BLaER1 treated with 17β-estradiol and CSF1 and Interleukin-3, amounts not matched to agents 10 nM and 100 nM (cell line): ENCODE measurements around the gene CDKN1C.

Experiments used
- H3K27ac ChIP-seq, 11 experiments: shearing (Covaris generic); formaldehyde crosslinking; 2 replicates each; pipeline ENCODE4 v1.8.1; 2022
- H3K27me3 ChIP-seq, 11 experiments: shearing (Covaris generic); formaldehyde crosslinking; 2 replicates each; pipeline ENCODE4 v1.8.1; 2022
- H3K36me3 ChIP-seq, 11 experiments: shearing (Covaris generic); formaldehyde crosslinking; 2 replicates each; pipeline ENCODE4 v1.8.1; 2022
- H3K4me1 ChIP-seq, 10 experiments: shearing (Covaris generic); formaldehyde crosslinking; 2 replicates each; pipeline ENCODE4 v1.8.1; 2022
- H3K4me2 ChIP-seq, 11 experiments: shearing (Covaris generic); formaldehyde crosslinking; 2 replicates each; pipeline ENCODE4 v1.8.1; 2022
- H3K4me3 ChIP-seq, 10 experiments: shearing (Covaris generic); formaldehyde crosslinking; 2 replicates each; pipeline ENCODE4 v1.8.1; 2022
- H3K9ac ChIP-seq, 11 experiments: shearing (Covaris generic); formaldehyde crosslinking; 2 replicates each; pipeline ENCODE4 v1.8.1; 2022
- H3K9me3 ChIP-seq, 11 experiments: shearing (Covaris generic); formaldehyde crosslinking; replicated peaks in 1 of 11; 2 replicates each; pipeline ENCODE4 v1.8.1; 2022
- H4K20me1 ChIP-seq, 11 experiments: shearing (Covaris generic); formaldehyde crosslinking; 2 replicates each; pipeline ENCODE4 v1.8.1; 2022
- Cebpa-rat ChIP-seq, 11 experiments: shearing (Covaris generic); IDR thresholded peaks; 2 replicates each; pipeline ENCODE4 v1.8.1; 2022

CDKN1C gene

DNA sequence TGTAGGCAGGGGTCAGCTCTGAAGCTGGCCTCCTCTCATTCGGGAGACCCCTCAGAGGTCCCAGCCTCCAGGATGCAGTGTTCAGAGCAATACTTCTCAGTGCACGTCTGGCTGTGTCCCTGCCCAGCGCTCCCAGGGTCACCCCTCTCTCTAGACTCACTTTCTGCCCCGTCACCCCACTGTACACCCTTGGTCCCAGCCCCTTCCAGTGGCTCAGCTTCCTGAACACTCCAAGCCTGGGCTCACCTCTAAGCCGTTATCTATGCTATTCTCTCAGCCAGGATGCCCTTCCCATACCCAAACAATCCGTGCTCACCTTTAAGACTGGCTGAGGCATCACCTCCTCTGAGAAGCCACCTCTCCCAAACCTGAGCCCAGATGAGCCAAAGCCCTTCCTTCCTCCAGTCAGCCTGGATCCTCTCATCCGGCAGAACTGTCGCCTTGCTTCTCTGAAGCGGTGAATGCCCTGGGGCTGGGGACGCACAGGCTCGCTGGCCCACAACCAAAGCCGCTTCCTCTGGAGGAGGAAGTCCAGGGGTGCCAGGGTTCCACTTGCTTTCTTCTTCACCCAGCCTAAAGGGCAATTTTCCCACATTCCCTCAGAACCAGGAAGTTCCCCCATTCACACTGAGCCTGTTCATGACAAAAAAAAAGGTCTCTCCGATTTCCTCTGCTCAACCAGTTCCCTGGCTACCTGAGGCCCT lies 13.7 kb upstream of the CDKN1C start:
- H3K9ac ChIP-seq = peak overlapping the region; percentile 53 to 86 (median 68); a peak in 21 of 22 replicates
- peak overlapping the region; percentile 68 to 93 (median 83) for H3K27ac ChIP-seq
- peak overlapping the region; percentile 87 to 99 (median 97) for H3K4me2 ChIP-seq

DNA sequence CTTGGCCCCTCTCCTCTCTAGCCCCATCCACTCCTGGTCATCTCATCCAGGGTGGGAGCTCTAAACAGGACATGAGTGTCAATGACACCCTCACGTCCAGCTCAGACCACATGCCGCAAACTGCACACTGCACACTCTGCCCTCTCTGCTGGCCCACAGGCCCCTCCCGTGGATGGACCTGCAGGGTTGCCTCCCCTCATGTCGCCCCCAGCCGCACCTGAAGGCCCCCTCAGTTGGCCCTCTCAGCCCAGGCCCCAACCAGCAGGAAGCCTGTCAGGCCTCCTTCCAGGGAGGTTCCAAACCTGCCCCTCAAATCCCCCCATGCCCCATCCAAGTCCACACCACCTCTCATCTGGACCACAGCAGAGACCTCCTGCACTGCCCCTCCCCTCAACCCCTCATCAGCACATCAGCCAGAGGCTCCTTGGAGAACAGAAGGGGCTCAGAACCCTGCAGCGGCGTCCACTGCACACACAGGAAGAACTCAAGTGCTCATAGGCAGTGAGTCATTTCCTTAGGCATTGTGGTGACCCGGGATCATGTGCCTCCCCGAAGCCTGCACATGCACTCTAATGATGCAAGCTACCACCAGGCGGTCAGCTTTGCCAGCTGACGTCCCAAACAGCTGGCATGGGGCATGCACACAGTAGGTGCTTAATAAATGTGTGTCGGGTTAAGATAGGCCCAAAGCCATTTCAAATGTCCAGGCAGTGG lies 12.9 kb upstream of the CDKN1C start:
- H4K20me1 ChIP-seq = no peaks in the 10 kb centered on the region; a peak in 3 of 22 replicates
- H3K4me2 ChIP-seq = peak overlapping the region; percentile 87 to 99 (median 97)
- H3K27ac ChIP-seq = peak overlapping the region; percentile 68 to 93 (median 83)
- H3K36me3 ChIP-seq = peaks cover 0 to 15% (median 0%) of the 10 kb centered on the region in 11 experiments; a peak in 4 of 22 replicates
- H3K9ac ChIP-seq = peak overlapping the region; percentile 53 to 86 (median 68); a peak in 18 of 22 replicates
- H3K4me1 ChIP-seq = peaks cover 65 to 83% (median 72%) of the 10 kb centered on the region in 10 experiments
- no peaks in the 10 kb centered on the region for H3K27me3 ChIP-seq
- TF ChIP-seq Cebpa-rat (IDR thresholded peaks at IDR 0.05) = no peak
- H3K9me3 ChIP-seq = no peaks in the 10 kb centered on the region
- peak overlapping the region in 9 of 10 experiments; percentile 22 to 86 (median 56); a peak in 16 of 20 replicates for H3K4me3 ChIP-seq

More for the DNA sequence above, 13.7 kb upstream of the CDKN1C start:
- Histone ChIP-seq H3K4me3 (peak overlapping the region in 9 of 10 experiments; percentile 22 to 86 (median 56); a peak in 16 of 20 replicates), H3K4me1 (peaks cover 72 to 89% (median 79%) of the 10 kb centered on the region in 10 experiments), H3K36me3 (peaks cover 0 to 22% (median 0%) of the 10 kb centered on the region in 11 experiments; a peak in 4 of 22 replicates), H3K27me3 (no peaks in the 10 kb centered on the region), H4K20me1 (peaks cover 0 to 2% (median 0%) of the 10 kb centered on the region in 11 experiments; a peak in 3 of 22 replicates), H3K9me3 (no peaks in the 10 kb centered on the region)
- no peak for TF ChIP-seq Cebpa-rat (IDR thresholded peaks at IDR 0.05)

DNA sequence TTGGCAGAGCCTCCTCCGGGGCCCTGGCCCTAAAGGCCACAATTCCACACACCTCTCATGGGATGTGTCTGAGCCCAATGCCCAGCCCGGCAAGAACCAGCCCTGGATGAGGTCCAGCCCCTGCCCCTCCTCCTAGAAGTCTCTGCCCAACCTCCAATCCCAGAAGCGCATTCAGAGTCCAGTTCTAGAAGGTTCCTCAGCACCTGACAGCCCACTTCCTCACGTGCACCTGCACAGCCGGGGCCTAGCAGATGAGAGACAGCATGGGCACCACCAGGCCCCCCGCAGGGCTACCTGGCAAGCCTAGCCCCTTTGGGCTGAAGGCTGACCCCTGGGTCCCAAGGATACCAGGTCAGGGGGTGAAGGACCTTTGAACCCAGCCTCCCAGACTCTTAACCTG lies 11.5 kb upstream of the CDKN1C start:
- H3K36me3 ChIP-seq = peaks cover 0 to 11% (median 0%) of the 10 kb centered on the region in 11 experiments; a peak in 3 of 22 replicates
- no peak for TF ChIP-seq Cebpa-rat (IDR thresholded peaks at IDR 0.05)
- no peaks in the 10 kb centered on the region for H3K9me3 ChIP-seq
- peak overlapping the region in 10 of 11 experiments; percentile 27 to 99 (median 97); a peak in 14 of 22 replicates for H3K4me2 ChIP-seq
- H3K27me3 ChIP-seq = no peaks in the 10 kb centered on the region
- no peaks in the 10 kb centered on the region for H4K20me1 ChIP-seq
- H3K4me3 ChIP-seq = peak overlapping the region in 2 of 10 experiments; percentile 65 to 86; a peak in 1 of 20 replicates
- H3K27ac ChIP-seq = peak overlapping the region in 10 of 11 experiments; percentile 7 to 93 (median 76); a peak in 16 of 22 replicates
- peaks cover 61 to 87% (median 72%) of the 10 kb centered on the region in 10 experiments for H3K4me1 ChIP-seq
- H3K9ac ChIP-seq = peak overlapping the region in 3 of 11 experiments; percentile 18 to 80 (median 44); a peak in 3 of 22 replicates

DNA sequence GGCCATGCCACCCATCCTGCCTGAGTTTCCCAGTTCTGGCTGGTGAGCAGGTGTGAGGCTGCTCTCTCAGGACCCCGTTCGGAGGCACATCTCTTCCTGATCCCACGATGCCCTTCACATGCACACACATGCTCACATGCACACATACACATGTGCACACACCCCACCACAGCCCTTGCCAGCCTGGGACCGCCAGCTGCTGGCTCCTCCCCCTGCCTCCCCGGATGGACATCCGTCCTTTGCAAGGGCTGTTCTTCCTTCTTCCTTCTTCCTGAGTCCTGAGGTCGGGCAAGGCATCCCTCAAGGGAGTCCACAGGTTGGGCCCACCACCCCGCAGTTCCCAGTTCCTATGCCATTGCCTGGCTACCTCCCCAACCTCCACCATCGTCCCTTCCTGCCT lies 10.5 kb upstream of the CDKN1C start:
- Histone ChIP-seq H3K36me3 (peaks cover 0 to 11% (median 0%) of the 10 kb centered on the region in 11 experiments; a peak in 3 of 22 replicates), H3K9me3 (no peaks in the 10 kb centered on the region), H3K4me1 (peaks cover 63 to 88% (median 74%) of the 10 kb centered on the region in 10 experiments), H3K4me2 (peak overlapping the region in 10 of 11 experiments; percentile 1 to 99 (median 60); a peak in 12 of 22 replicates), H3K4me3 (no peak overlapping the region), H3K27ac (peak overlapping the region in 6 of 11 experiments; percentile 15 to 87 (median 76); a peak in 8 of 22 replicates), H4K20me1 (no peaks in the 10 kb centered on the region), H3K27me3 (no peaks in the 10 kb centered on the region), H3K9ac (no peak overlapping the region)
- no peak for TF ChIP-seq Cebpa-rat (IDR thresholded peaks at IDR 0.05)

DNA sequence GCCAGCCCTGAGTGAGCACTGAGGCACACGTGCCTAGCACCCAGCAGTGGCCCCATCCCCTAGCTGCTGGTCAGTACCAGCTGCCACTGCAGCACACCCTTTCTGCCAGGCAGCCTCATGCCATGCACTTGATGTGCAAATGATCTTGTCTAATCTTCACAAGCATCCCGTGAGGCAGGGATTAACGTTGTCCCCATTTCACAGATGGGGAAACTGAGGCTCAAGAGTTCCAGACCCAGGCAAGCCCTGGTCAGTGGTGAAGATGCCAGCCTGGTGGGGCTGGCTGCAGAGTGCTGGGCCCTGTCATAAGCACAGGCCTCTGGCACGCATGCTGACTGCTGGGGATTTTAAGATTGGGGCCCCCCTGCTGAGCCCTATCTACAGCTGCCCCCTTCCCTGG lies 8.4 kb upstream of the CDKN1C start:
- no peaks in the 10 kb centered on the region for H3K9me3 ChIP-seq
- no peak overlapping the region; a peak in 1 of 22 replicates for H3K27ac ChIP-seq
- H3K4me3 ChIP-seq = no peak overlapping the region
- H3K4me2 ChIP-seq = no peak overlapping the region
- peaks cover 0 to 15% (median 0%) of the 10 kb centered on the region in 11 experiments; a peak in 3 of 22 replicates for H4K20me1 ChIP-seq
- H3K4me1 ChIP-seq = peaks cover 62 to 87% (median 70%) of the 10 kb centered on the region in 10 experiments
- no peak overlapping the region for H3K9ac ChIP-seq
- H3K36me3 ChIP-seq = peaks cover 0 to 11% (median 0%) of the 10 kb centered on the region in 11 experiments; a peak in 3 of 22 replicates
- no peak for TF ChIP-seq Cebpa-rat (IDR thresholded peaks at IDR 0.05)
- H3K27me3 ChIP-seq = no peaks in the 10 kb centered on the region

DNA sequence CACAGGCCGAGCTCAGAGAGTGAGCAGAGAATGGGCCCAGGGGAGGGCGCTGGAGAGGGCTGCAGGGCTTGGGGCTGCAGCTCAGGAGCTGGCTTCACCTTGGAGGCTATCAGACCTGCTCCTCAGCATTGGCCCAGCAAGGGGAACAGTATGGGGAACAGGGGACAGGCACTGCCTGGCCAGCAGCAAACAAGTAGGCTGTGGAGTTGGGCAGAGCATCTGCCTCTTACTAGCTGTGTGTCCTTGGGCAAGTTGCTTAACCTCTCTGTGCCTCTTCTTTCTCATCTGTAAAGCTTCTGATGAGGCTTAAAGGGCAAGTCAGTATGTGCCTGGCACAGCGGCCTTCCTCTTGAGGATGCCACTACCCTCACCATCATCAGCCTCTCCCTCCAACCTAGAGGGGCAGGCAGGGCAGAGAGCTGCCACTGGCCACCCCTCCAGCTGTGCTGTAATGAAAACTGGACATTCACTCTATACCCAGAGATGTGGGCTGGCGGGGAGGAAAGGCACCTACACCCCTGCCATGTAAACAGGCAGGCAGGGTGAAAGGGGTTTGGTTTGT lies 7.5 kb upstream of the CDKN1C start:
- TF ChIP-seq Cebpa-rat (IDR thresholded peaks at IDR 0.05) = no peak
- H4K20me1 ChIP-seq = peaks cover 0 to 20% (median 0%) of the 10 kb centered on the region in 11 experiments; a peak in 3 of 22 replicates
- H3K27me3 ChIP-seq = no peaks in the 10 kb centered on the region
- H3K9ac ChIP-seq = peak overlapping the region; percentile 63 to 83 (median 75); a peak in 21 of 22 replicates
- peaks cover 56 to 79% (median 66%) of the 10 kb centered on the region in 10 experiments for H3K4me1 ChIP-seq
- H3K9me3 ChIP-seq = no peaks in the 10 kb centered on the region
- peaks cover 0 to 11% (median 0%) of the 10 kb centered on the region in 11 experiments; a peak in 3 of 22 replicates for H3K36me3 ChIP-seq
- H3K4me3 ChIP-seq = peak overlapping the region in 9 of 10 experiments; percentile 44 to 69 (median 52); a peak in 19 of 20 replicates
- H3K4me2 ChIP-seq = peak overlapping the region; percentile 83 to 98 (median 94)
- H3K27ac ChIP-seq = peak overlapping the region; percentile 9 to 94 (median 88); a peak in 20 of 22 replicates

DNA sequence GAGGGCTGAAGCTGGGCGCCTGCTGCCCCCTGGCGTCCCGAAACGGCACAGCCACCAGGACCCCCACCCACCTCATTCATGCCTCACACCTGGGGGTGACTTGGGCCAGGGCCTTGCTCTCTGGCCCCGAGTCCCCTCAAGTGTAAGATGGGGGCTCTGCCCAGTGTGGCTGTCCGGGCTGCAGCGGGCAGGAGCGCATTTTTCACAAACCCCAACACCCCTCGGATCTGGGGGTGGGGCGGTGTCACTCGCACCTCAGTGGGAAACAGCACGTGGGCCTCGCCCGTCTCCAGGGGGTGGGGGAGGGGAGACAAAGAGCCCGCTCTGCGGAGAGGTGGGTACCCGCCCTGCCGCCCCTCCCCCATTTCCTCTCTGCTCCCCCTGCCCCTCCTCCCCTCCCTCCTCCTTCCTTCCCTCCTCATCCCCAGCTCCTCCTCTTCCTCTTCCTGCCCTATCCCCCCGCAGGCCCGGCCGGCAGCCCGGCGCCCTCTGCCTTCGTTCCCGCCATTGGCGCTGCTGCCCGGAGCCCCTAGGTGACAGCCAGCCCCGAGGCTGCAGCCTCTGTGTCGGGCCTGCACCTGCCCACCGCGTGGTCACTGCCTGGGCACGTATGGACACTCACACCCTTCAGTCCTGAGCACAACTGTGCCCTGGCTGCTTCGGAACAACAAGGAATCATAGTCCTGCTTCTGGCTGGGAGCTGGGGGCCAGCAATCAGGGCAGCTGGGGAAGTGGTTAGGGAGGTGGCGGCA lies 6.8 kb upstream of the CDKN1C start:
- Histone ChIP-seq H3K36me3 (peaks cover 0 to 11% (median 0%) of the 10 kb centered on the region in 11 experiments; a peak in 3 of 22 replicates), H3K4me1 (peaks cover 56 to 79% (median 66%) of the 10 kb centered on the region in 10 experiments), H3K4me2 (peak overlapping the region; percentile 83 to 98 (median 94)), H3K27me3 (no peaks in the 10 kb centered on the region), H3K9ac (peak overlapping the region; percentile 63 to 83 (median 75)), H3K9me3 (no peaks in the 10 kb centered on the region), H4K20me1 (peaks cover 0 to 25% (median 0%) of the 10 kb centered on the region in 11 experiments; a peak in 4 of 22 replicates), H3K4me3 (peak overlapping the region; percentile 18 to 69 (median 52); a peak in 19 of 20 replicates), H3K27ac (peak overlapping the region; percentile 54 to 94 (median 88); a peak in 21 of 22 replicates)
- no peak for TF ChIP-seq Cebpa-rat (IDR thresholded peaks at IDR 0.05)
